PFSK-1 (cell line): ENCODE results near the gene NRCAM.

Experiments
- POLR2AphosphoS5 ChIP-seq: IDR thresholded peaks from 2 replicates; pipeline ENCODE4 v1.6.1; 2012; ENCODE audit warnings: low read depth, mild to moderate bottlenecking, control low read depth, low read length, moderate library complexity
- SIN3A ChIP-seq: IDR thresholded peaks from 2 replicates; pipeline ENCODE4 v1.6.1; 2012; ENCODE audit warnings: mild to moderate bottlenecking, low read length, moderate library complexity, borderline replicate concordance; ENCODE audit not compliant: insufficient read depth

DNA sequence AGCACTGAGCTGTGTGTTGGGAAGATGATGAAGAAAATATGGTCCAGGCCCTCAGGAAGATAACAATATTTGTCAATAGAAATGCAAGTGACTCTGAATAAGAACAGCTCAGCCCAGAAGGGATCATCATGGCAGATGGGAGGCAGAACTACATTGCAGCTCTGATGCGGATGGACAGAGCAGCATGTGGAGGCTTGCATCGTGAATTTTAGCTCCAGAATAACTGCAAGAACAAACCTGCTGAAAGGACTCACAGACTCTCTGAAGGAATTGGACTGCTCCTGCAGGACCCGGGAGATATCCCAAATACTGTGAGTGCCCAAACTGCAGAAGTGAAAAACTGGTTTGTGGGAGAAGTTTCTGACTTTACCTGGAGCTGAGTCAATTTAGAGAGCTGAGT lies 245.4 kb downstream of the NRCAM start:
- TF ChIP-seq POLR2AphosphoS5 (no peak), SIN3A (no peak)
